IPS-NIHi7 (cell line): ENCODE results near the gene RLN1.
"Not testable (repeated sequence)": the region's sequence is repeated elsewhere in the genome, so short reads cannot be mapped to it uniquely, and the experiment has no call there.

ENCODE experiments used
- DNase-seq: peaks from one replicate; pipeline ENCODE4 v3.0.0; 2012; ENCODE audit warnings: mixed read lengths; ENCODE audit errors: extremely low spot score

Gene RLN1, protein sequence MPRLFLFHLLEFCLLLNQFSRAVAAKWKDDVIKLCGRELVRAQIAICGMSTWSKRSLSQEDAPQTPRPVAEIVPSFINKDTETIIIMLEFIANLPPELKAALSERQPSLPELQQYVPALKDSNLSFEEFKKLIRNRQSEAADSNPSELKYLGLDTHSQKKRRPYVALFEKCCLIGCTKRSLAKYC

DNA sequence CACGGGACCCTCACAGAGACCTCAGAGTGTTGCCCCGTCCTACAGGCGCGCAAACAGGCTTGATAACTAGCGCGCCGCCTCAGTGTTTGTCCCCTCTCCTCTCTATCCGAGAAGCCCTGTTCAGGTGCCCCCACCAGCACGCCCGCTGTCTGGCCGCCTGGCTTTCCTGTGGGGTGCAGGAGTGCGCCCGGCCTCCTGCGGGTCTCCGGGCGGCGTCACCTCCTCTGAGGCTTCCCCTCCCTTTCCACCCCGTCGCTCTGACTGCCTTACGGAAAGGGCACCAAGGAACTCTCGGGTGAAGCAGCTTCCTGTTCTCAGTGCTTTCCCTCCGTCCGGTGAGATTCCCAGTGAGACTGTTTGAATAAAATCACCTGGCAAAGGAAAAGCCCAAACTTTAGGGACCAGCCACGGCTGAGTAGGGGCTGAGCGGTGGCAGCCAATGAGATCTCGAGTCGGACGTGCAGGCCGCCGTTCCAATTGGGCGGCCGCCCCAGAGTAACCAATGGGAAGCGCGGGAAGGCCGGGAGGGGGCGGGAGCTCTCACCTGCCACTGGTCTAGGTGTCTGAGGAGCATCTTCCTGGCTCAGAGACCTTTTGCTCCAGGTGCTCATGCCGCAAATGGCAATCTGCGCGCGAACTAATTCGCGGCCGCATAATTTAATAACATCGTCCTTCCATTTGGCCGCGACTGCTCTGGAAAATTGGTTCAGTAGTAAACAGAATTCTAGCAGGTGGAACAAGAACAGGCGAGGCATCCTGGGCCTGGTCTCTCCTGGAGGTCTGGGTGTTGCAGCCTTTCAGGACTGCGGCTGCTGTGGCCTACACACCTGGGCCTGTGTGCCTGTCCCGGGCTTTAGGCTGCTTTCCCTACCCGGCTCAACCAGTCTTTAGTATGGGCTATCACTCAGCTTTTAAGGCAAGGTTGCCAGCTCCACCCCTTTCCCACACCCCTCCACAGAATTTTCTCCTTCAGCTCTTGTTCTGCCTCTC is at the start of gene RLN1:
TSS of gene RLN1 (minus strand) at position 885 of the 990 bp plus-strand sequence. CDS start at position 755, 130 bp downstream.
- DNase-seq: not testable (repeated sequence)

- DNase-seq: no peak
Measured at GRCh38 chr9:5389109-5389732, 49.5 kb upstream of the RLN1 start.

GRCh38 chr9:5388026-5388819 is 48.5 kb upstream of the RLN1 start:
- DNase-seq: no peak

DNA sequence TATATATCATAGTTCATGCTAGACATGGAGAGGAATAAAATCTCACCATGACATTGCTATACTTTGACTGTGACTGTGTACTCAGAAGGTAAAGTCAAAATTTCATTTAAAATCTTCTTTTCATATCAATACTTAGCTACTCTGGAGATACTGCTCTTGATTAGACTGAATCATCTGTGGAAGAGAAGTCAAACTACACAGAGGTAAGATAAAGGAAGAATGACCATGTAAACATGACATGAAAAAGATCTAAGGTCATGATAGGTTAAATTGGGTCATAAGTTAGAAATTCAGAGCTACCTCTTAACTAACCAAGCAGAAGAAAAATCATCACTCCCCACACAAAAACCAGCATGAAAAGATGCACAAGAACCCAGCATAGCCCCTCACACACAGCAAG is 44.8 kb upstream of the RLN1 start:
- no peak for DNase-seq

- DNase-seq: no peak
Measured at GRCh38 chr9:5382479-5382878, 42.8 kb upstream of the RLN1 start.

DNA sequence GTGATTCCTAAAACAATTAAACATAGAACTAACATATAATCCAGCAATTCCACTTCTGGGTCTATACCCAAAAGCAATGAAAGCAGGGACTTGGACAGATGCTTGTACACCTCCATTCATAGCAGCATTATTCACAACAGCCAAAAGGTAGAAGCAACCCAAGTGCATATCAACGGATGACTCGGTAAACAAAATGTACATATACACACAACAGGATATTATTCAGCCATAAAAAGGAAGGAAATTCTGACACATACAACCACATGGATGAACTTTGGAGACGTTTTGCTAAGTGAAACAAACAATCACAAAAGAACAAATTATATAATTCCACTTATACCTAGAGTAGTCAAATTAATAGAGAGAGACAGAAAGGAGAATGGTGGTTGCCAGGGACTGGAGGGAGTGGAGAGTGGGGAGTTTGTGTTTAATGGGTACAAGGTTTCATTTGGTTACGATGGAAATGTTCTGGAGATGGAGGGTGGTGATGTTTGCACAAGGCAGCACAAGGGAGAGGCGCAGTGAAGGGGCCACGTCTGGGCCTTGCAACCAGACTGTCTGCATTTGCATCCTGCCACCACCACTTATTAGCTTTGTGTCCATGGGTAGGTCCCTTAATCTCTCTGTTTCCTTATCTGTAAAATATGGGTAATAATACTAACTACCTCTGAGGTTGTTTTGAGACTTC is 36.3 kb upstream of the RLN1 start:
- DNase-seq: no peak

- DNase-seq: no peak
Measured at GRCh38 chr9:5375091-5375490, 35.4 kb upstream of the RLN1 start.

GRCh38 chr9:5364294-5365024 is 24.8 kb upstream of the RLN1 start:
- no peak for DNase-seq

GRCh38 chr9:5361326-5362010 is 21.8 kb upstream of the RLN1 start:
- no peak for DNase-seq

GRCh38 chr9:5360341-5360740 is 20.7 kb upstream of the RLN1 start:
- DNase-seq: no peak

GRCh38 chr9:5357431-5358105 is 17.9 kb upstream of the RLN1 start:
- no peak for DNase-seq

GRCh38 chr9:5355817-5356216 is 16.1 kb upstream of the RLN1 start:
- no peak for DNase-seq

DNA sequence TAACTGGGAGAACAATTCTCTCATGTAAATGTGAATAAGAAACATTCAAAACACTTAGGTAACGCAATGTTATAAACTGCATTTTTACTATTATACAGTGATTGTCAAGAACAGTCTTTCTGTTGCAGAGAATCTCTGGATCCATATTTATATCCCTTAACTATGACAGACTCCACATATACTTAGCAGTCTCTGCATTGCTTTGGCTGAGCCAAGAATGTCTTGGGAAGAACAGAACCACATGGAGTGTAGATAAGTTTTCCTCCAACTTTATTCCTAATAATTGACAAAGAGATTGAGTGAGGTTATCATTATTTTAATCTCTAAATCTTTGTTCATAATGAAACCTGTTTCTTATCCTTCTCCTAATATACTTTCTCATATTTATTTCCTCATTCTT is 15.6 kb upstream of the RLN1 start:
- no peak for DNase-seq

DNA sequence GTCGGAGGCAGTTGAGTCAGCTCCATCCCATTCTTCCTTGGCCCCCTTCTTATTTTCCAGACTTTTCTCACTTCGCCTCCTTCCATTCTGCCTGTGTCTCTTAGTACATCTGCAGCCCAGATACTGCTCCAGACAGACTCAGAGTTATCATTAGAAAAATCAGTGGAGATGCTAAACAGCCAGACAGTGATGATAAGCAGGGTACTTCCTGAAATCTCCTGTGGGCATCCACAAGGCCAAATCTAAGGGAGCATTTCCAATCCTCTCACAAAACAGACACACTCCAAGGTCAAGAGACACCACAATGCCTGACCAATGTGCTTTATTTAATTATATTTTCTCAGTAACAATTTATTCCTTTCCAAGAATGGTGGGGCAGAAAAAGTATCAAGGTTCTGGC is 14.5 kb upstream of the RLN1 start:
- no peak for DNase-seq

GRCh38 chr9:5352637-5353248 is 13.1 kb upstream of the RLN1 start:
- no peak for DNase-seq

- no peak for DNase-seq
Measured at GRCh38 chr9:5336688-5337087, 3.0 kb downstream of the RLN1 start.

GRCh38 chr9:5331276-5331675 is 8.4 kb downstream of the RLN1 start:
- DNase-seq: not testable (repeated sequence)

GRCh38 chr9:5326893-5327548 is 12.7 kb downstream of the RLN1 start:
- DNase-seq: peak; percentile 35
